ENCODE data around the gene PDCD1.
A peak's percentile ranks its signal among the peaks of the same experiment; 100 is the strongest.
"Not testable (repeated sequence)": the region's sequence is repeated elsewhere in the genome, so short reads cannot be mapped to it uniquely, and the experiment has no call there.

Gene PDCD1

DNA sequence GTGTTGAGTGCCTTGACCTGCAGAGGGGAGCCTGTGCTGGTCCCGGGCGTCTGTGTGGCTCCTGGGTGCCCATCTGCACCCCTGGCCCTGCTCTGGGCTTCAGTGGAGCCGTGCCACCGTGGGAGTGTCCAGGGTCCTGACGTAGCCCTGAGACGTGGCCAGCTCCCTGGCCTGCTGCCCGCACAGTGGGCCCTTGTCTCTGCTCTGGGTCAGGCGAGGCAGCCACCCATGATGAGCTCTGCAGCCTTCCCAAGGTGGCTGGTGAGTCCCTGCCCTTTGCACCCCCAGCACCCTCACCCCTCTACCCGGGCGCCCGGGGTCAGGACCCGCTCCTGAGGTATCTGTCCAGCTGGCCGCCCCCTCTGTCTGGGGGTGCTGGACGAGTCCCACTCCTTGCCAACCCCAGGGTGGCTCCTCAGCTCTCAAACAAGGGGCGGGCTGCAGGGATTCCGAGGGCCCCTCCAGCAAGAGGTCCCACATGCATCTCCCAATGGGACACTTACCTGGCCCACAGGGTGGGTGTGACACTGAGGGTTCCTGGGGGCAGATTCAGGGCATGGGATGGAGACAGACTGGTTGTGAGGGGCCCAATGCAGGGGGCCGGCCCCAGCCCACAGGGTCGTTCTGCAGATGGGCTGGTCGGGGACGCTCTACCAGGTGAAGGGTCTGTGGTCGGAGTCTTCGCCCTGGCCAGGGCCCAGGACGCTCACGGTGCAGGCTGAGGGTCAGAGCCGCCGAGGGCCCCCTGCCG lies 47.3 kb downstream of the PDCD1 start:
- DNase-seq = no peak

- no peak for DNase-seq
Measured at GRCh38 chr2:241810307-241811200, 48.1 kb downstream of the PDCD1 start.

DNA sequence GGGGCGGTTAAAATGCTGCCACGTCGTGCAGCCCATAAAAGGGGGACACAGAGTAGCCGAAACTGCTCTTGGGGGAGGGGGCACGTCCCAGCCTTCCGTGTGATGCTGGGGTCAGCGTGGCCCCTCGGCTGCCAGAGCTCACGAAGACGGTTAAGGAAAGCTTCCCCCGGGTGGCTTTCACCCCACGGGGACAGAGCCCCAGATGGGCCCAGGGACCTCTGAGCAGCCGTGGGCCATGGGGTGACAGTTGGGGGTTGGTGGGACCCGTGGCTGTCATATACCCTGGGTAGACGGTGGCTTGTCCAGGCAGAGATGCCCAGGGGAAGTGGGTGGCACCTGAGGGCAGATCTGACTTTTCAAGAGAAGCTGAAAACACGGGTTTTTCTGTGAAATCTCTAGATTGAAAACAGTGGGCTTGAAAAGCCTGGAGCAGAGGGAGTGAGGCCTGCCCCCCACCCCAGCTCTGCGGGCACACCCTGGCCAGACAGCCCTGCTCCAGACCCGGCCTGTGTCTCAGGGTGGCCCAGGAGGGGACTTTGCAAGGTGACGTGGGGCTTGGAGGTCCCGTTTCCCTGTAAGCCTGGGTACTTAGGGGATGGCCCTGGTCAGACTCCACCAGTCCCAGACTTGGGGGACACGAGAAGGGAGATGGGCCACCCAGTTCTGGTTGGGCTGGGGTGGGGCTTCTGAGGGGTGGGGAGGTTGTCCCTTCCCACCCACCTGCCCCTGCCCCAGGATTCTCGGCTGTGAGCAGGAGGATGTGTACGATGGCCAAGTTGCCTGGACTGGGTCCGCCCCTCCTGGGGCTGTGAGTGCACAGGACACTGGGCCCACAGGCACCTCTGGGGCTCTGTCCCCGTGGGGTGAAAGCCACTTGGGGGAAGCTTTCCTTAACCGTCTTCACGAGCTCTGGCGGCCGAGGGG lies 49.0 kb downstream of the PDCD1 start:
- DNase-seq = no peak

DNA sequence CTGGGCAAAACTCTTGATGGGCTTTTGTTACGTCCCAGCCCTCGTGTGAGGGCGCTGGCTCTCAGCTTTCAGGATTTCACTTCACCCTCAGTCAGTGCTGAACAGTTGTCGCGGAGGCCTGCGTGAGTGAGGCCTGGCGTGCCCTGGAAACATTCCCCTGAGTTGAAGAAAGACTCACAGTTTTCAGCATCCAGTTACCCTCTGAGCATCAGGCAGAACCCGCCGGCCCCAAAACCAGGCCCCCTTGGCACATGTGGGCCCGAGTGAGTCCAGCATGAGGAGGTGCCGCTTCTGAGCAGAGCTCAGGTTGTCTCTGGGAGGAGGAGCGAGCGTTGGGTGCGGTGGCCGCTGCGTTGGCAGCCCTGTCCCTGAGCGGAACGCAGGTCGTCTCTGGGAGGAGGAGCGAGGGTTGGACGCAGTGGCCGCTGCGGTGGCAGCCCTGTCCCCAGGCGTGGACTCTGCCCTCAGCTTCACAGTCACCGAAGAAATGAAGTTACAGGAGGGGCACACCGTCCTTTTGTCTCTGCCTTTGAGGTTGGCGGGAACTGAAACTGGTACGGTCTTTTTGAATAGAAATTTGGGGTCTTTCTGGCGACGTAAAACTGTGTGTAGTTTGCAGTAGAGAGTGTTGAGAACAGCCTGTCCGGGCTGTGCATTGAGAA lies 49.8 kb downstream of the PDCD1 start, which contains the start of gene NEU4:
TSS of gene NEU4 (plus strand) at position 473 of the 662 bp plus-strand sequence. CDS start 5,292 bp downstream, outside the sequence.
- DNase-seq = no peak

GRCh38 chr2:241808051-241808720 lies 50.5 kb downstream of the PDCD1 start:
- DNase-seq = no peak

- not testable (repeated sequence) for DNase-seq
Measured at GRCh38 chr2:241806217-241806616, 52.5 kb downstream of the PDCD1 start.

GRCh38 chr2:241804326-241805229 lies 54.1 kb downstream of the PDCD1 start:
- peak; percentile 32 for DNase-seq

DNA sequence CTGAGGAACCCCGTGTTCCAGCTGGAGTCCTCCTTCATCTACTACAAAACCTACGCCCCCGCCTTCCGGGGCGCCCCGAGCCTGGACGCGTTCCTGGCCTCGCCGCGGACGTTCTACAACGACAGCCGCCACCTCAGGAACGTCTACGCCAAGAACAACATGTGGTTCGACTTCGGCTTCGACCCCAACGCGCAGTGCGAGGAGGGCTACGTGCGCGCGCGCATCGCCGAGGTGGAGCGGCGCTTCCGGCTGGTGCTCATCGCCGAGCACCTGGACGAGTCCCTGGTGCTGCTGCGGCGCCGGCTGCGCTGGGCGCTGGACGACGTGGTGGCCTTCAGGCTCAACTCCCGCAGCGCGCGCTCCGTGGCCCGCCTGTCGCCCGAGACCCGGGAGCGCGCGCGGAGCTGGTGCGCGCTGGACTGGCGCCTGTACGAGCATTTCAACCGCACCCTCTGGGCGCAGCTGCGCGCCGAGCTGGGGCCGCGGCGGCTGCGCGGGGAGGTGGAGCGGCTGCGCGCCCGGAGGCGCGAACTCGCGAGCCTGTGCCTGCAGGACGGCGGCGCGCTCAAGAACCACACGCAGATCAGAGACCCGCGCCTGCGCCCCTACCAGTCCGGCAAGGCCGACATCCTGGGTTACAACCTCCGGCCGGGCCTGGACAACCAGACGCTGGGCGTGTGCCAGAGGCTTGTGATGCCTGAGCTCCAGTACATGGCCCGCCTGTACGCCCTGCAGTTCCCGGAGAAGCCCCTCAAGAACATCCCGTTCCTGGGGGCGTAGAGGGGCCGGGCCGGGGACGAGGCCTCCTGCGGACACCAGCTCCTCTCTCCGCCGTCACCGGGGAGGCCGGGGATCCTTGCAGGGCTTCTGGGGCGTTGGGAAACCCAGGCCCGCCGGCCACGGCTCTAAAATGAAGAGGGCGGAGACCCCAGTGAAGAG lies 55.0 kb downstream of the PDCD1 start:
- DNase-seq = no peak

DNA sequence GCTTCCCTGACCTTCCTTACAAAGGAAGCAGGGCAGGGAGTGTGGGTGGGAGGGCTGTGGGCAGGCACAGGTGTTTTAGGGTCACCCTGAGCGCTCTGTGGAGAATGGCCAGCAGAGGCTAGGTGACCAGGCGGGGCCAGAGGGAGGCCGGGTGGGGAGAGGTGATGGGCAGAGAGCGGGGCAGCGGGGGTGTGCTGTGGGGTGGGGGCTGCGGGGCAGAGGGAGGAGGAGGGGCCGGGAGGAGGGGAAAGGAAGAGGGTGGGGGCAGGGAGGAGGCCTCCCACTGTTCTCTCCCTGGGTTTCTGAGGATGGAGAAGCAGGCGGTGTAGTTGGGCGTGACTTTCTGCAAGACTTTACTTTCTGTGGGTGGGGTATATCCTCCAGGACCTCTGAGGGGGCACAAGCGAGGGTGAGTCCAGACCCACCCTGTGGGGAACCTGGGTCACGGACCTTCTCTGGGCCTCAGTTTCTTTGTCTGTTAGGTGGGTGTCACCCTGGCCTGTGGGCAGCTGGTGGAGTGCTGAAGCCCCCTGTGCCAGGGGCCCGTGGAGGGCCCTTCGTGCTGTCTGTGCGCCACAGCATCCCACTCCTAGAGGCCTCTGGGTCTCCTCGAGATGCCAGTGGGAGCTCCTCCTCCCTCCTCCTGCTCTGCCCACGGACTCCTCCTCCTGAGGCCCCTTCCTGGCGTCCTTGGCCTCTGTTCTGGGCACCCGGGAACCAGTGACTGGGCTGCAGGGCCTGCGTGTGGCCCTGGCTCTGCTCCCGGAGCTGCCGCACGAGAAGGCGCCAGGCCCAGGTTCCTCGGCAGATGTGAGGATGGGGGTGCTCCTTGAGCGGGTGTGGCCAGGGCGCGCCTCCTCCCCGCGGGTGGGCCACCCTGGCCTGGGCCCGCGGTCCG lies 56.0 kb downstream of the PDCD1 start:
- DNase-seq = no peak

GRCh38 chr2:241801611-241802420 lies 56.9 kb downstream of the PDCD1 start:
- no peak for DNase-seq

DNA sequence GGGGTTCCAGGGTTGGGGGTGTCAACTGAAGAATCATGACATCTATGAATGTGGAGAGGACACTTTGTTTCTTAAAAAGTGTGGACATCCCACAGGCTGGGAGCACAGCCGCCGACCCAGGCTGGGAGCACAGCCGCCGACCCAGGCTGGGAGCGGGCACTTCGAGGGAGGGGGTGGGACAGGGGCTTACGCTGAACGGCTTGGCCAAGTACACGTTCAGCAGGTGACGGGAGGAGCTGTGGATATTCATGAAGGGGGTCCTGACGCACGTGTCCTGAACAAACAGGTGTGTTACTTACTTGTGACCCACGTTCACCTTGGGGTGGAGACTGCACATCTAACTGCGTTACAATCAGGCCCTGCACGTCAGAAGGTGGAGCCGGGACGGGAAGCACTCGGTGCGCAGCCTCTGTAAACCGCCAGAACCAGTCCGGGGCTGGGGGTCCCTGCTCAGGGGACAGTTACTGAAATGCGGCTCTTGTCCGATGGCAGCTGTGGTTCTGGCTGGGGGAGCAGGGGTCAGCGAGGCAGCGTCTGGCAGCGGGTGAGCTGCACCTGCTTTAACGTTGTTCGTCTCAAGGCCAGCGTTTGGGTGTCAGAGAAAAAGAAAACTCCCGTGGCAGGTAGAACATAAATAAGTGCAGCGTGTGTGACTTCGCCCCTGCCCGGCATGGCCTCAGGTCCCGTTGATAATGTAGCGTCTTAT lies 58.3 kb downstream of the PDCD1 start:
- not testable (repeated sequence) for DNase-seq

Measured in DMS79 (cell line).